Epithelial cell of proximal tubule (primary cell): Measurements from ENCODE around the gene FN3K. TPM values are rescaled to one million over a fixed set of nuclear protein-coding genes. Genes with fewer than 3 reads are reported as not detected.

Source experiments
- DNase-seq: peaks from one replicate; pipeline ENCODE4 v3.0.0-alpha.2; 2011; ENCODE audit warnings: low read depth
- H3K4me3 ChIP-seq: 2 replicates; pipeline ENCODE4 v1.5.1; 2011; ENCODE audit warnings: low read depth, mild to moderate bottlenecking, low read length
- CTCF ChIP-seq: conservative IDR thresholded peaks from 2 replicates; pipeline ENCODE4 v1.5.1; 2012; ENCODE audit warnings: low read depth, mild to moderate bottlenecking, low read length
- total RNA-seq: library from RNA; depleted of rRNA; stranded (reverse); fragments of >200 nt; gene quantifications from 2 replicates; pipeline ENCODE4 v1.2.3, GENCODE V29; 2015

The FN3K gene
- total RNA-seq, 1 donor from 2014 or later = 0.69 TPM

DNA sequence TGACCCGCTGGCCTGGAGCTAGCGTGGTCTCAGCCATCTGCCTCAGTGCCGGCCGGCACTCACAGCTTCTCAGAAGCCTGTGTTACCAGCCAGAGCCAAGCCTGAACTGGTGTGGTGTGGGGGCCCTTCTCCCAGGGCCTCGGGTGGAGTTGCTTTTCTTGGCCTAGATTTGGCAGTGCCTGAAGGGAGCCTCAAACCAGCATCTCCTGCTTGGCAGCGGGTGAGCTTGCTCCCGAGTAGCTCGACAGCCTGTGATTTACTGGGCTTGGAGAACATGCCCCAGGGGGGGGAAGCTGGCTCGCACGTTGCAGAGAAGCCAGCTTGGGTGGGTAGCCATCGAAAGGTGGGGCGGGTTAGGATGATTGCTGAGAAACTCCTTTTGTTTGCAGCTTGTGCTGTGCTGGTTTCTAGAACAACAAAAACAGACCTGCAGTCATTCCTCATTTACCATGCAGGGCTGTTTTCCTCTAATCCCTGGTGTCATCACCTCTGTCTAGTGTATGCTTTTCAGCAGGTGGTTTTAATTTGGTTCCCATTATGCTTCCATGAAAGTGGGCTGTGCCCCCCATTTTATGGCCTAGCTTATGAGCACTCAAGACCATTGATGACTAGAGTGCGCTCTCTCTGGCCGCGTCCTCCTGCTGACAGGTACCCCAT lies 58.7 kb downstream of the FN3K start:
- no peak for DNase-seq

DNA sequence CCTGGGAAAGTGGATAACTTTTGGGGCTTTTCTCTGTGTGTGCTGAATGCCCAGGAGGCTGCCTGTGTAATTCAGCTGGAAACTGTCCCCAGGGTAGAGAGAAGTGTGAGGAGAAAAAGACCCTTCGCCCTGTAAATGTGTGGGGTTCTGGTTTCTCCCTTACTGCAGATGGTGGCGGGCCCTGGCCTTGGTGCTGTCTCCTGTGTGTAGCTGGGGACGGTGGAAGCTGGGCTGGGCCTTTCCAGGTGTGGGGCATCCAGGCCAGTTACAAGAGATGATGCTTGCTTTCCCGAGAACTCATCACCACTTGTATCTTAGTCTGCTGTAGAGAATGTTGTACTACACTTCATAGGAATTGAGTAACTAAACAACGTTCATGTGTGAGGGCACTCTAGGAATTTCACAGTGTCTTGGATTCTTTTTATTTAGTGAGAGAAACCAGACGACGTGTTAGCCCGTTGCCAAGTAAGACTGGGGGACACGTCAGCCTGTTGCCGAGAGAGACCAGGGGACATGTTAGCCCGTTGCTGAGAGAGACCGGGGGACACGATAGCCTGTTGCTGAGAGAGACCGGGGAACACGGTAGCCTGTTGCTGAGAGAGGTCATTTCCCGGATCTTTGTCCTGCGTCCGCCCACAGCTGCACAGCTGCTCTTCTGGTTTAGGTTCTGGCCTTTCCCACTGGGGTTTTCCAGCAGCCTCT lies 59.5 kb downstream of the FN3K start:
- no peak for TF ChIP-seq CTCF
- H3K4me3 ChIP-seq = no peak overlapping the region
- DNase-seq = no peak

More for the DNA sequence above, 58.7 kb downstream of the FN3K start:
- TF ChIP-seq CTCF = no peak
- H3K4me3 ChIP-seq = no peak overlapping the region

DNA sequence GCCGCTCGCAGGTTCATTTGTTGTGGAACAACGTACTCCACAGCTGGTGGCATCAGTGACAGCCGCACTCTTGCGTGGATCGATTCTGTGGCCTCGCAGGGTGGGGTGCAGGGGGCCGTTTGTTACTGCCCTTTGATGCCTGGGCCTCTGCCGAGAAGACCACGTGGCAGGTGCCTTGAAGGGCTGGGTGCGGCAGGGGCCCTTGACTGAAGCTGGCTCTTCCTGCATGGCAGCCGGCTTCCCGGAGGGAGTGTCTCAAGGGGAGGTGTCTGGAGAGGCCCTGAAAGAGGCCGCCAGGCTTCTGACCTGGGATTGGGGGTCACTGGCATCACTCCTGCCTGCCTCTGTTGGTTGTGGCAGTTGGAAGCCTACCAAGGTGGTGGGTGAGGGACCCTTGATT lies 60.2 kb downstream of the FN3K start:
- no peak for DNase-seq
- TF ChIP-seq CTCF = no peak
- H3K4me3 ChIP-seq = no peak overlapping the region

GRCh38 chr17:82797061-82797460 lies 61.6 kb downstream of the FN3K start:
- no peak overlapping the region for H3K4me3 ChIP-seq
- DNase-seq = no peak
- no peak for TF ChIP-seq CTCF

GRCh38 chr17:82798752-82799151 lies 63.3 kb downstream of the FN3K start:
- no peak for TF ChIP-seq CTCF
- no peak overlapping the region for H3K4me3 ChIP-seq
- no peak for DNase-seq

- no peak for TF ChIP-seq CTCF
- DNase-seq = no peak
- no peak overlapping the region for H3K4me3 ChIP-seq
Measured at GRCh38 chr17:82799591-82799990, 64.2 kb downstream of the FN3K start.

Other genes with a start within 250 kb of the FN3K start
- gene FOXK2, start 215.9 kb upstream of the FN3K start, total RNA-seq = 33.4 and 46.4 TPM in 2 replicates
- 81.3 and 94.4 TPM in 2 replicates for gene WDR45B, start 87.2 kb upstream of the FN3K start, total RNA-seq
- 4.1 and 7.8 TPM in 2 replicates for gene RAB40B, start 36.9 kb upstream of the FN3K start, total RNA-seq
- 25.4 and 32.4 TPM in 2 replicates for gene FN3KRP, start 18.9 kb upstream of the FN3K start, total RNA-seq
- 46.6 and 64.7 TPM in 2 replicates for gene TBCD, start 16.4 kb downstream of the FN3K start, total RNA-seq
- gene ZNF750, start 104.4 kb downstream of the FN3K start, total RNA-seq = 0.29 and 0.40 TPM in 2 replicates